8988T (cell line): ENCODE measurements around the gene DHRS13.

Experiments used
- DNase-seq: peaks from one replicate; pipeline ENCODE4 v3.0.0; 2011

Gene DHRS13

DNA sequence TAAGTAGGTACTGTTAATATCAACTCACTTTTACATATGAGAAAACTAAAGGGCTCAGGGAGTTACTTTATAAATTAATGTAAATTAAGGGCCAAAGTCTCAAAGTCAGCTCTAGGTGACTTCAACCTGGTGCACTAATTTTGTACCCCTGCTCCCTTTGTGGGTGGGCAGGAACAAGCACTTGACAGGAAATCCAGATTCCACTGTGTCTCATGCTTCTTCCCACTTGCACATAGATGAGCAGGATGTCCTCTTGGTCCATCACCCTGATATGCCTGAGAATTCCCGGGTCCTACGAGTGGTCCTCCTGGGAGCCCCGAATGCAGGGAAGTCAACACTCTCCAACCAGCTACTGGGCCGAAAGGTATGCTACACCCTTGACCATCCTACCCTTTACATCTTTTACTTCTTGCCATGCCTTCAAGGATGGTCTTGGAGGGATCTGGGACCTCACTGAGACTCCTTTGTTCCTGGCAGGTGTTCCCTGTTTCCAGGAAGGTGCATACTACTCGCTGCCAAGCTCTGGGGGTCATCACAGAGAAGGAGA lies 46.8 kb downstream of the DHRS13 start:
- no peak for DNase-seq

DNA sequence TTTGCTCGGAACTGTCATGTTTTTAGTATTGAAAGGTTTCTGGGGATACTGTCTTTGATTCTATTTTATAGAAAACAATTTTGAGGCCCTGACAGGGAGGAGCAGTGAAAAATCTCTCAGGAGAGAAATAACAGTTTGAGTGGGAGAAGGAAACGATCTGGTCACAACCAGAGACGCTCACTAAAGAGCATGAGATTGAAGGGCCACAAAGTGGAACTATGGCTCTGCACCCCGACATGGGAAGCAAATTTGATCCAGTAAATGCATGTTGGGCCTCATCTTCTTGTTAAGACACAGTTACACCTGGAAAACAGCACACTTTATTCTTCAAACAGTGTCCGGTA lies 47.6 kb downstream of the DHRS13 start:
- DNase-seq, result no peak

DNA sequence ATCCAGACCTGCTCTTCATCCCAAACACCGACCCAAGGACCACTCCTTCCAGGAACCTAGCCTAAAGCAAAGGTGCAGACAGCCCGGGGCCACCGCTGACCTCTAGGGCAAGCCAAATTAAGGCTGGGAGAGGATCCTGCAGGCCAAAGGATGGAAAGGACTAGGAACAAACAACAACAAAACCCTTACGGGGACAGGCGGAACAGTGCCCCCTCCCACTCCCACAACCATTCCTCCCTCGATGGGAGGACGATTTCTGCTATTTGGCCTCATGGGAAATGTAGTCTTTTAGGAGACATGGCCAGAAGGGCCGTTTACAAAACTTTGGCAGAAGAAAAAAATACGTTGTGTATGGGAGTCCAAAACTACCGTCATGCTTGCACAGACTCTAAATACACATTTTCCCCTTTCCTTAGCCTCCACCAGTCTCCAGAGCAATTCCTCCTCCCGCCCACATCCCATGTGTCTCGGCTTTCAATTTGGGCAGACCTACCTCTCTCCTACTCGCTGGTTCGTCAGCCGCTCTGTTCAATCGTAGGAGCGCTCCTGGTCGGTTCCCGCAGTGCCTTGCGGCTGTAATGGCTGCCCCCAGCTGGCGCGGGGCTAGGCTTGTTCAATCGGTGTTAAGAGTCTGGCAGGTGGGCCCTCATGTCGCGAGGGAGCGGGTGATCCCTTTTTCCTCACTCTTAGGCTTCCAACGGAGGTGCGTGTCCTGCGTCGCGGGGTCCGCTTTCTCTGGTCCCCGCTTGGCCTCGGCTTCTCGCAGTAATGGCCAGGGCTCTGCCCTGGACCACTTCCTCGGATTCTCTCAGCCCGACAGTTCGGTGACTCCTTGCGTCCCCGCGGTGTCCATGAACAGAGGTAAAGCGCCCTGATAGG lies 48.2 kb downstream of the DHRS13 start, which contains the start of gene ERAL1:
TSS of gene ERAL1 (plus strand) at position 560 of the 879 bp plus-strand sequence. CDS start at position 579, 19 bp downstream.
- peak; percentile 96 for DNase-seq

DNA sequence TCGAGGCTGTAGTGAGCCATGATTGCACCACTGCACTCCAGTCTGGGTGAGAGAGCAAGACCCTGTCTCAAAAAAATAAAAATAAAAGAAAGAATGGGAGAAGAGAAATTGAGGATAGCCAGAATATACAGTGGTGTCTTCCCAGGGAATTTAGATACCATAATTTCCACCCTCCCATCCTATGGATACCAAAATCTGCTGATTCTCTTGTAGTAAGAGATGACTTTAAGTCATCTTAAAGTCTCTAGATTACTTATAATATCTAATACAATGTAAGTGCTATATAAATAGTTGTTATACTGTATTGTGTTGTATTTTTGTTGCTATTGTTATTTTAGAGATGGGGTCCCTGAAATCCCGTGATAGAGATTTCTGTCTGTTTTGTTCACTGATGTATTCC lies 49.6 kb downstream of the DHRS13 start:
- DNase-seq, result no peak

DNA sequence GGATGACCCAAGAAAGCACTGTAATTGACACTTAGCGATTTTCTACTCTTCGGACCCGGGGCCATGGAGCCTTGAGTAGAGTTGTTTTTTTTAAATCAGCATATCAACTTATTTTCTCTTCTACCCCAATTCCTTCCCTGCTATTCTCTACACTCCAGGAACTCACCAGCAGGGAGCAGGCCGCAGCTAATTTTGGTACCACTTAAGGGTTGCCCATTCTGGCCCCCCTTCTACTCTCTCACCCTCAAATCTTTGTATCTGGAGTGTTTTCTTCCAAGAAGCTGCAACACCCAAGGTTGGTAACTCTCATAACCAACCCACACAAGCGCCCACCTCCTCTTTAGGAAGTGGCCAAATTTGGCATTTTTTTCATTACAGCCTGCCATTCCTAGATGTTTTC lies 53.6 kb downstream of the DHRS13 start:
- DNase-seq, result no peak

DNA sequence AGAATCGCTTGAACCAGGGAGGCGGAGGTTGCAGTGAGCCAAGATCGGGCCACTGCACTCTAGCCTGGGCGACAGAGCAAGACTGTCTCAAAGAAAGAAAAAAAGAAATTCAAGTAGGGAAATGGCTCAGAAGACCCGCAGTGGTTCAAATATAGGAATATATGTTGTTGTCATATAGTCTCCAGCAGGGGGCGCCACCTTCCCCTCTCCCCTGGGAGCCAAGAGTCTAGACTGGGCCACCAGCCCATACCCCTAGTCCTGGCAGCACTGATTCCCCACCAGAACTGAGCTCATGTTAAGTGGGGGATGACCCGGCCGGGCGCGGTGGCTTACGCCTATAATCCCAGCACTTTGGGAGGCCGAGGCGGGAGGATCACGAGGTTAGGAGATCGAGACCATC lies 54.2 kb downstream of the DHRS13 start:
- peak; percentile 91 for DNase-seq
